ENCODE data around the gene CACNA2D3. TPM values are rescaled to one million over a fixed set of nuclear protein-coding genes. Genes with fewer than 3 reads are reported as not detected.

The CACNA2D3 gene
- total RNA-seq, 2 experiments from 2014 or later: not detected

DNA sequence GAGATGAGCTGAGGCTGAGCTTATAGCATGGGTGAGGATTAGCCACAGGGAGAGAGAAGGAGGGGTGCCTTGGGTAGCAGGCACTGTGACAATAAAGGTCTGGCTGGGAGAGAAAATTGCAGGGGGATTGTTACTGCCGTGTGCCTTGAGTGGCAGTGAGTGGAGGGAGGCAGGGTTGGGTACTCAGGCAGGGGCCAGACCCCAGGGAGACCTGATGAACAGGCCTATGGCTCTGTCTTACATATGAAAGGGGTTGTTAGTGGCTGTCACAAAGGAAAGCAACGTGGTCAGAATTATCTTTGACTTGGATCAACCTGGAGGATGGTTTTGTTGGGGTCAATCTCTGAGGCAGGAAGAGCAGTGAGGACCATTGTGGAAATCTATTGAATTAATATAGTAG, 721.0 kb downstream of the CACNA2D3 start:
- Mint-ChIP-seq H3K27ac (no peak overlapping the region), H3K4me3 (no peak overlapping the region), H3K9me3 (no peaks in the 10 kb centered on the region), H3K36me3 (no peaks in the 10 kb centered on the region), H3K27me3 (no peaks in the 10 kb centered on the region), H3K4me1 (no peaks in the 10 kb centered on the region)
- POLR2A ChIA-PET: no interaction called here
- DNase-seq (no peak), ATAC-seq (ENCODE audit: low read depth) (no peak)

DNA sequence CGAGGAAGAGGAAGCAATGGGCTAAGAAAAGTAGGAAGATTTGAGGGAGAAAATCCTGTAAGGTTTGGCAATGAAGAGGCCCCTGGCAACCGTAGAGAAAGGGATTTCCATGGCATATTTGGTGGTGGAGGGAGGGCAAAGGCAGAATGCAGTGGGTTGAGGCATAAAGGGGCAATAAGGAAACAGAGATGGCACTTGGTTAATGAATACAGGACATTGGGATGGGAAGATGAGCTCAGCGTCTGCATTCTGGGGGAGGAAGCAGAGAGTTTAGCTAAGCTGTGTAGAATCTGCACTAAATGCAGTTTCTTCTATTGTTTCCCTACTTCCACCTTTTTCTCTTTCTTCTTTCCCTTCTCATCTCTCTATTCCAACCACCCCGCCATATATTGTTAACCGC, 721.9 kb downstream of the CACNA2D3 start:
- no peaks in the 10 kb centered on the region for H3K27me3 Mint-ChIP-seq
- H3K4me3 Mint-ChIP-seq: no peak overlapping the region
- POLR2A ChIA-PET: no interaction called here
- no peaks in the 10 kb centered on the region for H3K36me3 Mint-ChIP-seq
- H3K4me1 Mint-ChIP-seq: no peaks in the 10 kb centered on the region
- no peaks in the 10 kb centered on the region for H3K9me3 Mint-ChIP-seq
- H3K27ac Mint-ChIP-seq: no peak overlapping the region
- ATAC-seq (ENCODE audit: low read depth): no peak
- DNase-seq: no peak

DNA sequence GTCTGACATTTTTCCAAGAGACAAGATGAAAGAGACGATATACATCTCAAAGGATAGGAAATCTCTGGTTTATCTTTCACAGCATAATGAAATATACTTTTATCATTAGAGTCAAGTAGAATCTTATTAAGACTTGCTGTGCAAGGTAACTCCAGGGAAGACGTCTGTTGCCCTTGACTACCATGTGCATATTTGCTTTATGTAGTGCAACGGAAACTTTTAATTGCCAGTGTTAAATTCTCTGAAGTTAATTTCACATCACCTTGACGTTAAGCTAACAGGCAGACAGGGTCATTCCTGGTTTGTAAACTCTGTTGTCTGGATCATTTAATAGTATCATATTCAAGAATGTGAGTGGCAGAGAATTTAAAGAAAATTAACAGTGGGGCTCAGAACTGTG, 722.7 kb downstream of the CACNA2D3 start:
- Mint-ChIP-seq H3K4me1 (no peaks in the 10 kb centered on the region), H3K9me3 (no peaks in the 10 kb centered on the region), H3K27ac (no peak overlapping the region), H3K27me3 (no peaks in the 10 kb centered on the region), H3K4me3 (no peak overlapping the region), H3K36me3 (no peaks in the 10 kb centered on the region)
- no peak for DNase-seq
- POLR2A ChIA-PET: no interaction called here
- ATAC-seq (ENCODE audit: low read depth): no peak

DNA sequence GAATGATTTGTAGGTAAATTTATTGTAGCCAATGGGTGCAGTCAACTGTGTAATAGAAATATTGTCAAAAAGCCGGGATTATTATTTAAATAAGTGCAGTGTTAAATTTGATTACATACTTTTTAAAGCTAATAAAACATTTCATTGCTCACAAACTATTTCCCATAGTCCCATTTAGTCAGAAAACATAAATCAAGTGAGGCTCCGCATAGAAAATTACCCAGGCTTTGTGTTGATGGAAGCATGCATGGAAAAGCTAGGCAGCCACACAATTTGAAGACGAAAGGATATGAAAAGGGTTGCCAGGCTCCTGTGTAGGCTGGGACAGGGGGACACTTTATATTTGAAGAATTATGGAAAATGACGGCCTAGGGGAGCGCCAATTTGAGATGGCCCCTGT, 723.2 kb downstream of the CACNA2D3 start:
- H3K4me3 Mint-ChIP-seq: no peak overlapping the region
- no peaks in the 10 kb centered on the region for H3K9me3 Mint-ChIP-seq
- H3K36me3 Mint-ChIP-seq: no peaks in the 10 kb centered on the region
- ATAC-seq (ENCODE audit: low read depth) (no peak), DNase-seq (no peak)
- H3K27ac Mint-ChIP-seq: no peak overlapping the region
- H3K27me3 Mint-ChIP-seq: no peaks in the 10 kb centered on the region
- no peaks in the 10 kb centered on the region for H3K4me1 Mint-ChIP-seq
- POLR2A ChIA-PET: no interaction called here

DNA sequence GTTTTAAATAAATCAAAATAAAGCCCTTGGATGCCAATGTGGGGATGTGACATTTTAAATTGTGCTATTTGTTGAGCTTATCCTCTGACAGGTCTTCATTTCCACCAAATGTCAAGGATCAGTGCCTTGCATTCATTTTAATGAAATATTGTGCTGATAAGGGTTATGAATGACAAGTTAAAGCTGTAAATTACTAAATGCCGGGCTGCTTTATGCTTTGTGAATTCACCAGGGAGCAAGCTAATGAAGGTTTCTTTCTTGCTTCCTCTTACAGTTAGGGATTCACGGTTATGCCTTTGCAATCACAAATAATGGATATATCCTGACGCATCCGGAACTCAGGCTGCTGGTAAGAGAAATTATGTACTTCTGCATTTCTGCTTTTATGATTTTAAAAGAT, 723.8 kb downstream of the CACNA2D3 start:
- POLR2A ChIA-PET: no interaction called here
- Mint-ChIP-seq H3K4me1 (no peaks in the 10 kb centered on the region), H3K27me3 (no peaks in the 10 kb centered on the region), H3K27ac (no peak overlapping the region), H3K4me3 (no peak overlapping the region), H3K9me3 (no peaks in the 10 kb centered on the region), H3K36me3 (no peaks in the 10 kb centered on the region)
- ATAC-seq (ENCODE audit: low read depth): no peak
- no peak for DNase-seq

DNA sequence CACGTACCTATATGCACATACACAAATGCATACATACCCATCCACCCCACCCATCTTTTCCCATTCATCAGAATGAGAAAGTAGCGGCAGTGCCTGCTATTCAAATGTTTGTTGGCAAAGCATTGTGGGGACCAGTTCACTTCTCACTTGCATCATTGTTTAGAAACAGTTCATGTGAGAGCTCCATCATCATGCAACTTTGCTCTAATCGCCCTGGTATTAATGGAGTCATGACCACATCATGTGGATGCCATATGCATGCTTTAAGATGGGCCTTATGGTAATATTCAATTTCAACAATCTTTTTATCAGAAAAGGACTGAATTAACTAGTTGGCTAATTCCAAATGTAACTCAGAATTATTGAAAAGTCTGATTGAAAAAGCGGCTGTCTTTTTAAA, 725.0 kb downstream of the CACNA2D3 start:
- Mint-ChIP-seq H3K4me3 (no peak overlapping the region), H3K36me3 (no peaks in the 10 kb centered on the region), H3K27ac (no peak overlapping the region), H3K4me1 (no peaks in the 10 kb centered on the region), H3K9me3 (no peaks in the 10 kb centered on the region), H3K27me3 (no peaks in the 10 kb centered on the region)
- no peak for DNase-seq
- POLR2A ChIA-PET: no interaction called here
- ATAC-seq (ENCODE audit: low read depth): no peak

DNA sequence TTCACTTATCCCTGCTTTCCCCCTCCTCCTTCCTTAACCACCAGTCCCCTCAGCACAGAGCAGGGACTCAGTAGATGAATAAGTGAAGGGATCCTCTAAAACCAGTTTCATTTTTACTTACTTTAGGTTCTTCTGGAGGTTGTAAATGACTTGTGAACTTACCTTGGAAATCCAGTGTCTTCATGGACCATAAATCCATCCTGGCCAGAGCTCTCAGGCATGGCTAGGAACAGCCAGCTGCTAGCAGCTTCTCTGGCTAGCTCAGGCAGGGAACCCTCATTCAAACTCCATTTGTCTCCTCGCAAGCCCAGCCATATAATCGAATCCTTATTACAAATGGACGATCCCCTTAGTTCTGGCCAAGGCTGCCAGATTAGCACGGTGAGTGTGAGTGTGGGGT, 727.0 kb downstream of the CACNA2D3 start:
- POLR2A ChIA-PET: no interaction called here
- ATAC-seq (ENCODE audit: low read depth) (no peak), DNase-seq (no peak)
- no peak overlapping the region for H3K27ac Mint-ChIP-seq
- no peak overlapping the region for H3K4me3 Mint-ChIP-seq
- no peaks in the 10 kb centered on the region for H3K36me3 Mint-ChIP-seq
- no peaks in the 10 kb centered on the region for H3K27me3 Mint-ChIP-seq
- H3K9me3 Mint-ChIP-seq: no peaks in the 10 kb centered on the region
- no peaks in the 10 kb centered on the region for H3K4me1 Mint-ChIP-seq

DNA sequence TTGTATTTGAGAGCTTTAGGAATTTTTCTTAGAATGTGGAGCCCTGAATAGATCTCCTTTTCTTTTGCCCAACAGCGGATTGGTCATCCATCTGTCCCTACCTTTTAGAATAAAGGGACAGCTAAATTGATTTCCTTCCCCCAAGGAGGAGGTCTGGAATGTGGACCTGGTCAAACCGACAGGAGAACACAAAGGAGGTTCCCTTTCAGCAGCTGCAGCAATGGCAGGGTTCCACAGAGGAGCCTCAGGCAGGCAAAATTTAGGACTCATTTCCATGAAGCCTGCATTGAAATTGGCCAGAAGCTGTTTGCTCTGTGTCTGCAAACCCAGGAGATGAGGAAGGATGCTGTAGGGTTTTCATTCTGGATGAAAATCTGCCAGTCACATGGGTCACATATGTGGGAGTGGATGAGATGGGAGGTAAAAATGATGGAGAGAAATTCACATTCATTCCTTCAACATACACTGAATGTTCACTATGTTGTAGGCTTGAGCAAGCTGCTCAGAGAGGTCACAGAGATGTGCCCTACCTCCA, 728.2 kb downstream of the CACNA2D3 start:
- ATAC-seq (ENCODE audit: low read depth): no peak
- Mint-ChIP-seq H3K9me3 (no peaks in the 10 kb centered on the region), H3K36me3 (no peaks in the 10 kb centered on the region), H3K27ac (no peak overlapping the region), H3K4me1 (no peaks in the 10 kb centered on the region), H3K27me3 (no peaks in the 10 kb centered on the region), H3K4me3 (no peak overlapping the region)
- DNase-seq: no peak
- POLR2A ChIA-PET: no interaction called here

DNA sequence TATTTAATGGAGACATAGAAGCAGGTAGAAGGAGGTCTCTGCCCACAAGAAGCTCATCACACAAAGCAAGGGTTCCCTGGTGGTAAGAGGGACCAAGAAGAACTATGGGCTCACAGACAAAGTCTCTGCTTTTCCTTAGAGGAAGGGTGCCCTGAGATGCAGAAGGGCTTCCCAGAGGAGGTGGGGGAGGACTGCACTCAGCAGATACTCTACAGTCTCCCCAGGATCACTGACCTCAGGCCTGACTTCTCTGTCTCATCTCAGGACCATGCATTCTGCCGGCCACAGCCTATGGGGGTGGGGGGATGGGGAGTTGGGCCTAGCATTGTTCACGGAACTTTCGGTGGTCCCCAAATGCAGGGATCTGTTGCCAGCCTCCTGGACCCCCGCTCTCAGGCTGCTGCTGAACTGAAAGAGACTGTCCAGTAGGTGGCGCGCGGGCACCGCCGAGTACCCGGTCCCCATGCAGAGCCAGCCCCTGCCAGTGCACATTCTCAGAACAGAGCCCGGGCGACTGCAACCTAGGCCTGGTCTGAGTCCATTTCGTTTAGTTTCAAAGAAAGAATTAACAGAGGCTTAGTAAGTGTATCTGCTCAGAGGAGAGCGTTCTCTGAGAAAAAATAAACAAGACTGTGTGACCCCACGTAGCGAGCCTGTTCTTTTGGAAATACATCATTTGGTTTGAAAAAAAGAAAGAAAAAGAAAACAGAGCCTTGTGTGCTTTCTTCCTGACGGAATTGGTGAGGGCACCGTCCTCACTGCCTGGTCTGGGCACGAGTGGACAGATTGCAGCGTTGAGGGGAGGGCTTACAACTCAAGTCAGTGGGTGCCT, 731.4 kb downstream of the CACNA2D3 start:
- ATAC-seq (ENCODE audit: low read depth) (peak; percentile 50), DNase-seq (peak; percentile 65)
- no peaks in the 10 kb centered on the region for H3K36me3 Mint-ChIP-seq
- no peaks in the 10 kb centered on the region for H3K27me3 Mint-ChIP-seq
- H3K4me1 Mint-ChIP-seq: no peaks in the 10 kb centered on the region
- POLR2A ChIA-PET: no interaction called here
- H3K4me3 Mint-ChIP-seq: no peak overlapping the region
- no peak overlapping the region for H3K27ac Mint-ChIP-seq
- no peaks in the 10 kb centered on the region for H3K9me3 Mint-ChIP-seq

DNA sequence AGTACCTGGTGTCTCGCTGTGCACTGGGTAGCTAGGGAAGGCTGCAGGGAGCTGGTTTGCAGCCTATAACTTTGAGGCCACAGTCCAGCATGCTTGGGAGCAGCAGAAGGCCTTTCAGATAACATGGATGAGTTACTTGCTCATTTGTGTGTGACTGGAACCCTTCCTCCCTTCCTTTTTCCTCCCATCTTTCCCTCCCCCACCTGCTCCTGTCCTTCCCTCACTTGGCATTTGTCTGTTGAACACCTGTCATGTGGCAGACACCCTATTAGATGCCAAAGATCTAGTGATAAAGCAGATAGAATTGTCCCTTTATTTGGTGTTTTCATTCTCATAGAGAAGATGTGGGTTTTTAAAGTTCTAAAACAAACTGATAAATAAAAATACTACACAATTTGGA, 733.9 kb downstream of the CACNA2D3 start:
- Mint-ChIP-seq H3K4me3 (no peak overlapping the region), H3K4me1 (no peaks in the 10 kb centered on the region), H3K36me3 (no peaks in the 10 kb centered on the region), H3K27ac (no peak overlapping the region), H3K27me3 (no peaks in the 10 kb centered on the region), H3K9me3 (no peaks in the 10 kb centered on the region)
- DNase-seq (no peak), ATAC-seq (ENCODE audit: low read depth) (no peak)
- POLR2A ChIA-PET: no interaction called here

DNA sequence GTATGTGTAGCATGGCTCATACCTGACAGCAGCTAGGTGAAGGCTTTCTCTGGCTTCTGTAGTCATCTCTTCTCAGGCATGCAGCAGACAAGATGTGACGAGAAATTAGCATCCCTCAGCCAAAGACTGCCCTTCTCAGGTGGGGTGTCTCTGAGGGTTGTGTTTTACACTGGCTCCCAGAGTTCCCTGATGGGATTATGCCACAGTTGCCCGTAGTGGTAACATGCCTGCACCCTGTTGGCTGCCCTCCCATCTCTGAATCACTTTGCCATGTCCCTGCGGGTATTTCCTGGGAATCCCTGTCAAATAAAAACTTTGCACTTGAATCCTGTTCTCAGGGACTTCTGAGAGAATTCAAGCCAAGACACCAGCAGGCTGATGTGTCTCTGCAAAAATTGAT, 735.0 kb downstream of the CACNA2D3 start:
- Mint-ChIP-seq H3K27ac (no peak overlapping the region), H3K4me1 (no peaks in the 10 kb centered on the region), H3K9me3 (no peaks in the 10 kb centered on the region), H3K36me3 (no peaks in the 10 kb centered on the region), H3K27me3 (no peaks in the 10 kb centered on the region), H3K4me3 (no peak overlapping the region)
- DNase-seq (no peak), ATAC-seq (ENCODE audit: low read depth) (no peak)
- POLR2A ChIA-PET: no interaction called here

DNA sequence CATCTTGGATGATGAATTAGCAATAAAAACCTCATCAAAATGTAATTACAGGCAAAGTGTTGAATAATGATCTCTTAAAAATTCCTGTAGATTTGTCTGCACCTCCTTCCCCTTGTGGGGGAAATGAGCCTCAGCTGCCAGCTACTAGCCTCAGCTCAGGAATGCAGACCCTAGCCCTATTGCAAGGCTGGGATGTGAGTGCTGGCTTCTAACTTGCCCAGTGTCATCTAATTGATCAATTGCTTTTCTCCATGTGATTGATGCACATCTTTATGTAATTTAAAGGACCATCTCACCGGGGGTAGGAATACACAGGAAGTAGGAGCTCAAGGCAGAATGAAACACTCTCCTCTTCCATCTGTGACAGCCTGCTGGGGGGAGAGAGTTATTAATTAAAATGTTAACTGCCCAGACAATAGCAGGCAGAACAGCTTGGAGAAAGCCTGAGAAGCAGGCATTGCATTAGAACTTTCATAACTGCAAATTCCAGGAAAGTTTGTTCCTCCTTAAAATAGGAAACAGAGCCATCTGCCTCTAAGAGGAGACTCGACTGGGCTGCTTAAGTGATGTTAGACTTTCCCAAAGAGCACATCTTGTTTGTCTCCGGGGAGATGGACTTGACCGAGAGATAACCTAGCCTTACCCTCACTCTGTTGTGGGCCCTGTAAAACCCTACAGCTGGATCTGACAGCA, 735.9 kb downstream of the CACNA2D3 start:
- no peaks in the 10 kb centered on the region for H3K36me3 Mint-ChIP-seq
- H3K4me1 Mint-ChIP-seq: no peaks in the 10 kb centered on the region
- no peaks in the 10 kb centered on the region for H3K27me3 Mint-ChIP-seq
- POLR2A ChIA-PET: no interaction called here
- no peak for DNase-seq
- H3K4me3 Mint-ChIP-seq: no peak overlapping the region
- no peaks in the 10 kb centered on the region for H3K9me3 Mint-ChIP-seq
- no peak overlapping the region for H3K27ac Mint-ChIP-seq
- no peak for ATAC-seq (ENCODE audit: low read depth)

DNA sequence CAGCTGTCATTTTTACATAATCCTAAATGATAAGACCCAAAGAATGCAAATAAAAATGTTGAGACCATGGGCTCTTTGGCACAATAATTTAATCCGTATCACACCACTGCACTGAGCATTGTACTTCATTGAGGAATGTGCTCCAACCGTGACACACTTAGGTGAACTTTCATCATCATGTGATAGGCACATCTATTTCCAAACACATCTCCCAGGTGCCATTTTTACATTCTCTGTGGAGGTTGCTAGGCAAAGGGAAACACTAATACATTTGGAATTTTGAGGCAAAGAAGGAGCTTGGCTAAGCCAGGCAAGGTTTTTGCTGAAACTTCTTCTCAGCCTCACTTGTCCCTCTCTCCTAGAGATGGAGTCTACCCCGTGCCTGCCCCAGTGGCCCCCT, 736.8 kb downstream of the CACNA2D3 start:
- POLR2A ChIA-PET: no interaction called here

More for the DNA sequence above, 736.8 kb downstream of the CACNA2D3 start:
- ATAC-seq (ENCODE audit: low read depth) (no peak), DNase-seq (no peak)
- Mint-ChIP-seq H3K4me1 (no peaks in the 10 kb centered on the region), H3K9me3 (no peaks in the 10 kb centered on the region), H3K4me3 (no peak overlapping the region), H3K27me3 (no peaks in the 10 kb centered on the region), H3K36me3 (no peaks in the 10 kb centered on the region), H3K27ac (no peak overlapping the region)
